Measurements from ENCODE around the gene FAM168A.

Gene FAM168A

DNA sequence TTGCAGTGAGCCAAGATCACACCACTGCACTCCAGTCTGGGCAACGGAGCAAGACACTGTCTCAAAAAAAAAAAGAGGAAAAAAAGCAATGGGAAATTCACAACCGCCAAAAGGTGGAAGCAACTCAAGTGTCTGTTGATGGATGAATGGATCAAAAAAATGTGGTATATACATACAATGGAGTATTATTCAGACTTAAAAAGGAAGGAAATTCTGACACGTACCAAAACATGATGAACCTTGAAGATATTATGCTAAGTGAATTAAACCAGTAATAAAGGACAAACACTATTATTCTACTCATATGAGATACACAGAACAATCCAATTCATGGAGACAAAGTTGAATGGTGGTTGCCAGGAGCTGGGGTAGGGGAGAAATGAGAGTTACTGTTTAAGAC, 40.9 kb downstream of the FAM168A start:
- DNase-seq (ENCODE audit: low read depth) = no peak

DNA sequence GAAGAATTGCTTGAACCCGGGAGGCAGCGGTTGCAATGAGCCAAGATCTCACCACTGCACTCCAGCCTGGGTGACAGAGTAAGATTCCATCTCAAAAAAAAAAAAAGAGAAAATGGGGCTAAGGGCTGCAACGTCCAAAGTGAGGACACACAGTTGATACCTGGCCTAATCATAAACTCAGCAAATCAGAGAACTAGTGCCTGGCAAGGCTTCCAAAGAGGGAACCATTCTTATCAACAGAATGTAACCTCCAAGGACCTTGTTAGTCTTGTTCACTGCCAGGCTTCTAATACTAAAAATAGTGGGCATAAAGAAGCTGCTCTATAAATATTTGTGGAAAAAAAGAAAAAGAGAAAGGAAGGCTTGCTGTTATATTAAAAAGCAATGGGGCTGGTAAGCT, 42.3 kb downstream of the FAM168A start:
- DNase-seq (ENCODE audit: low read depth) = no peak

- no peak for DNase-seq (ENCODE audit: low read depth)
These were observed 43.1 kb downstream of the FAM168A start for GRCh38 chr11:73554671-73555320.

DNA sequence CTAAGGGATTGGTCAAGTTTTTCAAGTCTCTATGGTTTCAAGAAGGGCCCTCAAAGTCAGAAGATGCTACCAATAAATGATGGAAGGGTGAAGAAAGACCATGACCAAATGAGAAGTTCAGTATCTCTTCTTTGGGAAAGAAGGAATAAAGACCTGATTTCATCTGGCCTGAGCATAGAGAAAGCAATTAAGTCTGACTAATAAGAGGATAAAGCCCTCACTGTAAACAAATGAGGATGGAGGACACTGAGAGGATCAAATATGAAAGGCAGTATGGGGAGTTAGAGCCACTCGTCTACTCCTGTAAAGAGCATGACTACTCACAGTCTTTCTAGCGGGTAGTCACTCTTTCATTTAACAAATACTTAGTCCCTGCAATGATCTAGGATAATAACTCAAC, 44.6 kb downstream of the FAM168A start:
- DNase-seq (ENCODE audit: low read depth) = no peak

GRCh38 chr11:73551677-73552076, 46.2 kb downstream of the FAM168A start:
- no peak for DNase-seq (ENCODE audit: low read depth)

DNA sequence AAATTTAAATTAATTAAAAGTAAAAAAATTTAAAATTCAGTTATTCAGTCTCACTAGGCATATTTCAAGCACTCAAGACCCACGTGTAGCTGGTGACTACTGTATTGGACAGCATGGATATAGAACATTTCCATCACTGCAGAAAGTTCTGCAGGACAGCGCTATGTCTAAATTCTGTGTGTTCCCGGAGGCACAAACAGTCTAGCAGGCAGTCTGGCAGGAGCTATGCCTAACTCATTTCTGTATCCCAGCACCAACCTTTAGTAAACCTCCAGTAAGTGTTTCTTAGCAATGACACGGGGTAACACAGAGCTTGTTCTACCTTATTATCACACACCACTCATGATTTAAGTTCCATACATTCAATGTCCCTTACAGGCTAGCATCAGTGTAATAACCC, 48.5 kb downstream of the FAM168A start:
- DNase-seq (ENCODE audit: low read depth) = no peak

DNA sequence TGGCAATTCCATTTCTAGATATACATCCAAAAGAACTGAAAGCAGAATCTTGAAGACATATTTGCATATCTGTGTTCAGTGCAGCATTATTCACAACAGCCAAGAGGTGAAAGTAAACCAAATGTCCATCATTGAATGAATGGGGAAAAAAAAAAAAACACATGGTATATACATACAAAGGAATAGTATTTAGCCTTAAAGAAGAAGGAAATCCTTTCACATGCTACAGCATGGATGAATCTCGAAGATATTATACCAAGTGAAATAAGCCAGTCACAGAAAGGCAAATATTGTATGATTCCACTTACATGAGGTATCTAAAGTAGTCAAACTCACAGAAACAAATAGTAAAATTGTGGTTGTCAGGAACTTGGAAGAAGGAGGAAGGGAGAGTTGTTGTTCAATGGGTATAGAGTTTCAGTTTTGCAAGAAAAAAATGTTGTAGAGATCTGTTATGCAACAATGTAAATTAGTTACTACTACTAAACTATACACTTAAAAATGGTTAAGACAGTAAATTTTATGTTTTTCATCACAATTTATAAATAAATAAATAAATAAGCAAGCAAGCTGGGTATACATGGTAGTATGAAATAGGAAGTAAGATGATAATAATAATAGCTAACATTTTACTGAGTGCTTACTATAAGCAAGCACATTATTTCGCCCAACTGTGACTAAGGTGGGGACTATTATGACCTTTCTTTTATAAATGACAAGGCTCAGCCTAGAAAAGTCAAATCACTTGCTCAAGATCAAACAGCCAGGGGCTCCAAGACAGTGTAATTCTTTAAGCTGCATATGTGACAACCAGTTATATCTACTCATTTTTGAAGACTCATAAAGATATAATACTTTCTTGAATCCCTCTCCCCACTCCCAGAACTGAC, 50.0 kb downstream of the FAM168A start:
- no peak for DNase-seq (ENCODE audit: low read depth)

- no peak for DNase-seq (ENCODE audit: low read depth)
These were observed 55.7 kb downstream of the FAM168A start for GRCh38 chr11:73542175-73542574.

GRCh38 chr11:73539506-73540084, 58.3 kb downstream of the FAM168A start:
- DNase-seq (ENCODE audit: low read depth) = no peak

DNA sequence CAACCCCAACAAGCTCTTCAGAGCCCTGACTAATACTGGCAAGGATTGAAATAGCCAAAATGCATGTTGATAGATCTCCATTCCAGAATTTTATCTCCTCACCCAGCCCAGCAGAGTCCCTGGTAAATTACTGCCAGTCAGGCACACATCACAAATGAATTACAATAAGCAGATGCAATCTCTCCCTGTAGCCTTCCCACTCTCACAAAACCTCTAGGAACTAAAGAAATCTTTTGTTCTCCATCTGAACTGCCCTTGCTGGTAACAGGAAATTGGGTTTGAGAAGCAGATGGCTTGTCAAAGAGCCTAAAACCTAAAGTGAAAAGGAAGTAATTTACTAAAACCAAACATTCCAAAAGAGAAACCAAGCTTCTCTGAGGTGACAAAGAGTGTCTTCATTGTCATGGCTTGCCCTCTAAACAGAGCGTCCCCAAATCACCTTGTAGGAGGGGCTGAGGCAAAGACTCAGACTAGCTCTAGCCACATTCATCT, 59.5 kb downstream of the FAM168A start:
- no peak for DNase-seq (ENCODE audit: low read depth)

- DNase-seq (ENCODE audit: low read depth) = no peak
These were observed 59.9 kb downstream of the FAM168A start for GRCh38 chr11:73537969-73538368.

DNA sequence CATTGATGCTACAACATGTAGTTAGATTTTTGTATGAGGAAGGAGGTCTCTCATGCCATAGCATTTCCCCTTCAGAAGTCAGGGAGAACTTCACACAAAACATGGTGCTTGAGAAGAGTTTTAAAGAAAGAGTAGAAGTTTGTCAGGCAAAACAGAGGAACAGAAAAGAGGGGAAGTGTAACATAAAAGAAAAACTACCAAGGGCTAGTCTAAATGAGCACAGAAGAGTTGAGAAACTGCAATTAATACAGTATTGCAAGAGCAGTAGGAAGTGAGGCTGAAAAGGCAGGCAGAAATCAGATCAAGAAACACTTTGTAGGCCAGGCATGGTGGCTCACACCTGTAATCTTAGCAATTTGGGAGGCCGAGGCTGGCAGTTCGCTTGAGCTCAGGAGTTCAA, 61.0 kb downstream of the FAM168A start:
- DNase-seq (ENCODE audit: low read depth) = no peak

- no peak for DNase-seq (ENCODE audit: low read depth)
These were observed 65.6 kb downstream of the FAM168A start for GRCh38 chr11:73532310-73532709.

DNA sequence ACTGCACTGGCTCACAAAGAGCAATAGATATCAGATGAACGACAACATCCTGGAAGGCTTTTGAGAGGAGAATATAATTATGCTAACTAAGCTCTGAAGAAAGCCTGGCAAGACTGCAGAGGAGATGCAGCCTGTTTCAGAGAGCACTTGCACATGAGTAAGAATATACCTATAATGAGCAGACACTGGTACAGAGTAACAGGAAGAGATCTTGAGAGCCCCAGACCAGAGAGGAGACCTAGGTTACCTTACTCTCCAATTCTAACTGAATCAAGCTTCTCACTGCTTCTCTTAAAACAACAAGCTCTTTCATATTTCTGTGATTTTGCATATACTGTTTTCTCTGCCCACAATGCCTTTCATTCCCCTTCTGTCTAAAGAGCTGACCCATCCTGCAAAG, 66.5 kb downstream of the FAM168A start:
- no peak for DNase-seq (ENCODE audit: low read depth)

DNA sequence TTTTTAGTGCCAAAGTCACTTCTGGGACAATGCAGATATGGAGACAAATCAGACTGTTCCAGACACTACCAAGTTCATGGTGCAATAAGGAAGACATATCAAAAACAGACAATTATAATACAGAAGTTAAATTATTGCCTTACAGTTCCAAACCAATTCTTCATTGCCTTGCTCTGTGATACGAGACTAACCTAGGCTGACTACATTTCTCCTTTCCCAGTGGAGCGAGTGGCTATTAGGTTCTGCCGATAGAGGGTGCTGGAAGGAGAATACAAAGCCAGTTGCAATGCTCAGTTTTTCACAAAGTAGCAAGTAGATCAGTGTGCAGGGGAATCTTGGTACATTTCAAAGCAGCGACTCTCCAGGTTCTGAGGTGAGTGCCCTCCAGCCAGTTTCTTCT, 67.8 kb downstream of the FAM168A start:
- DNase-seq (ENCODE audit: low read depth) = no peak

- no peak for DNase-seq (ENCODE audit: low read depth)
These were observed 68.7 kb downstream of the FAM168A start for GRCh38 chr11:73529204-73529530.

- no peak for DNase-seq (ENCODE audit: low read depth)
These were observed 69.3 kb downstream of the FAM168A start for GRCh38 chr11:73528483-73529203.

- DNase-seq (ENCODE audit: low read depth) = no peak
These were observed 69.9 kb downstream of the FAM168A start for GRCh38 chr11:73528013-73528412.

DNA sequence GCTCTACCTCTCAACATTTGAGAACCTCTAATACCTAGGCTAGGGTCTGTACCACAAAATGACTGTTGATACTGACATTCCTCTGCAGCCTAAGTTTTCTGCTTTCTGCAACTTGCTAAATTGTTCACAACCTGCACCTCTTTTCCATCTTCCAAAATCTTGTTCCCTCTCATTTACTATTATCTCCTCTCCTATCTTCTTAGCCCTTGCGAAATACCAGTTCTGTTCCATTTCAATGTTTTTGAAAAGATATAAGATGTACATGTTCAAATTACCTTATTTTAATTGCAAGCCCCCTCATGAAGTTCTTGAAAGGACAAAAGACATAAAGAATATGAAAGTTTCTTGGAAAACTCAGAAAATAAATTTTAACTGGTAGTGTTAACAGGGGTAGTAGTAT, 72.3 kb downstream of the FAM168A start:
- DNase-seq (ENCODE audit: low read depth) = no peak

GRCh38 chr11:73524774-73525173, 73.1 kb downstream of the FAM168A start:
- DNase-seq (ENCODE audit: low read depth) = no peak

DNA sequence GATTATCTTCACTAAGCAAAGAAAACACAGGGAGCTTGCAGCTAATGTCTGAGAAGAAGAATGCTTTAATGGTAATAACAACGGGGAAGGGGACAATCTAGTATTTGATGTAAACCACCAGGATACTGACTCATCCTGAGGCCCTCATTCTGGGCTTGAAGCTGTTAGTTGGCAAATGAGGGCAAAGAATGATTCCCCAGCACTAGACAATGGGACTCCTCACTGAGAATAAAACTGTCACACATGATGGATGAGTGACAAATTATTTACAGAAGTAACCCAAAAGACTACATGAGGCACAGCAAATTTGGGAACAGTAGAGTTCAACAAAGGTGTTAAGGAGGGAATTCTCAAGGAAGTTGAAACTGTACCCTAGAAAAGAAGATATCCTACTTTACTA, 76.3 kb downstream of the FAM168A start:
- DNase-seq (ENCODE audit: low read depth) = no peak

DNA sequence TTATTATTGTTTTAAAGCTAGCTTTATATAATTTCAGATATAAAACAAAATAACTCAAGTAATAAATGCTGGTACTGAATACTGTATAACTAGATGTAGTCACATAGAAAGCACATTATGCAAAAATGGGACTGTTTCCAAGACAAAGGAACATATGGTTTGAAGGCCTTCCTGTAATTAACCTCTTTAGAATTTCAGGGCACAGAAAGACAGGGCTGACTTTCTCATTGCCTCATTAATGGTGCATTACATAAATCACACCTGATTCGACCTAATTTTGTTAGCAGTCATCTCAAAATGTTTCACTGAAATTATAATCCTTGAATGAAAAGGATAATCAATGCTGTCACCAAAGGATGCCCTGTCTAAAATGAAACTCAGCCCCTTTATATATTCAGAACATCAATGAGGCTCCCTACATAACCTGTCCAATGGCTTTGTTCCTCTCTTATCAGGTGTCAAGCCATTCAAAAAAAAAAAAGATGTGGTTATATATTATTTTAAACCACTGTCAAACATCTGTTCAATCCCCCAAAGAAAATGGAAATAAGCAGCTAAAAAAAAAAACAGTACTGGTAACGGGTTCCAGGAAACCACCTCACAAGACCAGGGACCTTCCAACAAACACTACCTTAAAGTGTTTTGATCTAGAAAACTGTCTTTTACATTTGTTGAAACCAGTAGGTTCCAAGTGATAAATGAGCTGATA, 77.4 kb downstream of the FAM168A start:
- DNase-seq (ENCODE audit: low read depth) = no peak
